Uterus (tissue), 2 donors: ENCODE results near the gene WFS1.

Experiments used
- POLR2A ChIP-seq, 2 donors: fragments of 450-650 bp; IDR thresholded peaks; one replicate each; pipeline ENCODE4 v1.6.1; 2016; ENCODE audit warnings: antibody characterized with exemption in 2 of 2, mild to moderate bottlenecking in 1 of 2, moderate library complexity in 1 of 2
- TF ChIP-seq, protein P1 (sequence below), 4 experiments: fragments of 200-600 bp in 2 of 4; fragments of 450-650 bp in 2 of 4; sonication (generic) in 2 of 4; IDR thresholded peaks; one replicate each; pipeline ENCODE4 v1.5.1; 2016 to 2019; ENCODE audit warnings: antibody characterized with exemption in 4 of 4, mild to moderate bottlenecking in 2 of 4, moderate library complexity in 1 of 4

DNA sequence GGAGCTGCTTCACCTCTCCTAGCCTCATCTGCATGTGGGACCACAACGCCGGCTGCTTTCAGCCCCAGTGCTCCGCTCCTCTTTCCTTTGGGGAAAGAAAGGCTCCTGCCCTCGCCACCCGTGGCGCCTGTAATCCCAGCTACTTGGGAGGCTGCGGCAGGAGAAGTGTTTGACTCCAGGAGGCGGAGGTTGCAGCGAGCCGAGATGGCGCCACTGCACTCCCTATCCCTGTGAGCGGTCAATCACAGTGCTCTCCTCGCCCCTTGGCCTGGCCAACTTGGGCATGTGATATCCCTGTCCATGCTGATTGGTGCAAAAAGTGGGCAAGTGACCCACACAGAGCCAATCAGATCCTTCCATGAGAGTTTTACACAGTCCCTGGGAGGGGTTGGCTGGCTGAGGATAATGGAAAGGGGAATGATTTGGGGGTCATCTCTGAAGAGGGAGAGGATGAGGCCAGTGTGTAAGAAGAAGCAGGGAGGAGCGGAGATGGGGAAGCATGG is 56.2 kb downstream of the WFS1 start:
- TF ChIP-seq POLR2A (IDR thresholded peaks at IDR 0.05), result no peak
- TF ChIP-seq, protein P1, sequence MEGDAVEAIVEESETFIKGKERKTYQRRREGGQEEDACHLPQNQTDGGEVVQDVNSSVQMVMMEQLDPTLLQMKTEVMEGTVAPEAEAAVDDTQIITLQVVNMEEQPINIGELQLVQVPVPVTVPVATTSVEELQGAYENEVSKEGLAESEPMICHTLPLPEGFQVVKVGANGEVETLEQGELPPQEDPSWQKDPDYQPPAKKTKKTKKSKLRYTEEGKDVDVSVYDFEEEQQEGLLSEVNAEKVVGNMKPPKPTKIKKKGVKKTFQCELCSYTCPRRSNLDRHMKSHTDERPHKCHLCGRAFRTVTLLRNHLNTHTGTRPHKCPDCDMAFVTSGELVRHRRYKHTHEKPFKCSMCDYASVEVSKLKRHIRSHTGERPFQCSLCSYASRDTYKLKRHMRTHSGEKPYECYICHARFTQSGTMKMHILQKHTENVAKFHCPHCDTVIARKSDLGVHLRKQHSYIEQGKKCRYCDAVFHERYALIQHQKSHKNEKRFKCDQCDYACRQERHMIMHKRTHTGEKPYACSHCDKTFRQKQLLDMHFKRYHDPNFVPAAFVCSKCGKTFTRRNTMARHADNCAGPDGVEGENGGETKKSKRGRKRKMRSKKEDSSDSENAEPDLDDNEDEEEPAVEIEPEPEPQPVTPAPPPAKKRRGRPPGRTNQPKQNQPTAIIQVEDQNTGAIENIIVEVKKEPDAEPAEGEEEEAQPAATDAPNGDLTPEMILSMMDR (IDR thresholded peaks at IDR 0.05), result no peak
